ENCODE measurements around the gene GAL3ST3. TPM values are rescaled to one million over a fixed set of nuclear protein-coding genes. Genes with fewer than 3 reads are reported as not detected.

GAL3ST3 gene
- total RNA-seq, 2 experiments from 2014 or later = 0.51 to 1.0 TPM

DNA sequence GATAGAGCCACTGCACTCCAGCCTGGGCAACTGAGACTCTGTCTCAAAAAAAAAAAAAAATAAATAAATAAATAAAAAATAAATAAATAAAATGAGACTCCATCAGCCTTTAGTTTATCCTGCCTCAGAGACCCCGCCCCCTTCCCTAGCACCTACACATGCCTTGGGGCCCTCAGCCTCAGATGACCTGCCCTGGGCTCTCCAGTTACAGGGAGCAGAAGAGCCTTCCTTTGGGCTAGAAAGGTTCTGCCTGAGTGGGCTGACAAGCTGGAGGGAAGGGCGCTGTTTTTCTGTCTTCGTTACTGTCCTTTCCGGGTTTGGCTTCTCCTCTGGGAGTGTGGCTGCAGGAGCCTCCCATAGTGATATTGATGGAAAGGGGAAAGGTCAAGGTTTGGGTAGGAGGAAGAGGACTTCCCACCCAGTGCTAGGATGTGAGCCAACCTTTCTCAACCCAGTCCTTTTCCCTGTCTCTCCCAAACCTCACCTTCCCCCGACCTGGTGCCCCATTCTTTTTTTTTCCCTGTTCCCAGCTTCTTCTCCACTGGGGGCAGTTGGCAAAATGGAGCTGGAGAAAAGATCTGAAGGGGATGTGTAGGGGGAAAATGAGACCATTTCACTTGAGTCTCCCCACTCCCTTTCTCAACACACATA, 1.7 kb upstream of the GAL3ST3 start:
- DNase-seq = peak; percentile 22
- Mint-ChIP-seq H3K4me1 (ENCODE audit: low read depth) (peaks cover 37% of the 10 kb centered on the region), H3K9me3 (no peaks in the 10 kb centered on the region), H3K27me3 (peaks cover 7% of the 10 kb centered on the region), H3K27ac (peak overlapping the region; percentile 86), H3K36me3 (ENCODE audit: low read depth) (peaks cover 25% of the 10 kb centered on the region), H3K4me3 (peak overlapping the region; percentile 94)
- TF ChIP-seq, protein P1, sequence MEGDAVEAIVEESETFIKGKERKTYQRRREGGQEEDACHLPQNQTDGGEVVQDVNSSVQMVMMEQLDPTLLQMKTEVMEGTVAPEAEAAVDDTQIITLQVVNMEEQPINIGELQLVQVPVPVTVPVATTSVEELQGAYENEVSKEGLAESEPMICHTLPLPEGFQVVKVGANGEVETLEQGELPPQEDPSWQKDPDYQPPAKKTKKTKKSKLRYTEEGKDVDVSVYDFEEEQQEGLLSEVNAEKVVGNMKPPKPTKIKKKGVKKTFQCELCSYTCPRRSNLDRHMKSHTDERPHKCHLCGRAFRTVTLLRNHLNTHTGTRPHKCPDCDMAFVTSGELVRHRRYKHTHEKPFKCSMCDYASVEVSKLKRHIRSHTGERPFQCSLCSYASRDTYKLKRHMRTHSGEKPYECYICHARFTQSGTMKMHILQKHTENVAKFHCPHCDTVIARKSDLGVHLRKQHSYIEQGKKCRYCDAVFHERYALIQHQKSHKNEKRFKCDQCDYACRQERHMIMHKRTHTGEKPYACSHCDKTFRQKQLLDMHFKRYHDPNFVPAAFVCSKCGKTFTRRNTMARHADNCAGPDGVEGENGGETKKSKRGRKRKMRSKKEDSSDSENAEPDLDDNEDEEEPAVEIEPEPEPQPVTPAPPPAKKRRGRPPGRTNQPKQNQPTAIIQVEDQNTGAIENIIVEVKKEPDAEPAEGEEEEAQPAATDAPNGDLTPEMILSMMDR (IDR thresholded peaks at IDR 0.05) = no peak
- ChIA-PET POLR2A (interaction anchor here (2.2 to 10.4 kb wide), 2 partner anchors 17 to 48 kb away, joined by 7 to 131 read pairs; partner anchors contain the start of genes BANF1, EIF1AD and PACS1), CTCF (interaction anchor here (1.3 to 7.7 kb wide), 5 partner anchors 16 to 340 kb away, joined by 3 to 133 read pairs (median 9); partner anchors contain the start of genes CCDC85B and PACS1)
- no peak for ATAC-seq
- intact Hi-C loops (cut with micrococcal nuclease) = no loop called here

DNA sequence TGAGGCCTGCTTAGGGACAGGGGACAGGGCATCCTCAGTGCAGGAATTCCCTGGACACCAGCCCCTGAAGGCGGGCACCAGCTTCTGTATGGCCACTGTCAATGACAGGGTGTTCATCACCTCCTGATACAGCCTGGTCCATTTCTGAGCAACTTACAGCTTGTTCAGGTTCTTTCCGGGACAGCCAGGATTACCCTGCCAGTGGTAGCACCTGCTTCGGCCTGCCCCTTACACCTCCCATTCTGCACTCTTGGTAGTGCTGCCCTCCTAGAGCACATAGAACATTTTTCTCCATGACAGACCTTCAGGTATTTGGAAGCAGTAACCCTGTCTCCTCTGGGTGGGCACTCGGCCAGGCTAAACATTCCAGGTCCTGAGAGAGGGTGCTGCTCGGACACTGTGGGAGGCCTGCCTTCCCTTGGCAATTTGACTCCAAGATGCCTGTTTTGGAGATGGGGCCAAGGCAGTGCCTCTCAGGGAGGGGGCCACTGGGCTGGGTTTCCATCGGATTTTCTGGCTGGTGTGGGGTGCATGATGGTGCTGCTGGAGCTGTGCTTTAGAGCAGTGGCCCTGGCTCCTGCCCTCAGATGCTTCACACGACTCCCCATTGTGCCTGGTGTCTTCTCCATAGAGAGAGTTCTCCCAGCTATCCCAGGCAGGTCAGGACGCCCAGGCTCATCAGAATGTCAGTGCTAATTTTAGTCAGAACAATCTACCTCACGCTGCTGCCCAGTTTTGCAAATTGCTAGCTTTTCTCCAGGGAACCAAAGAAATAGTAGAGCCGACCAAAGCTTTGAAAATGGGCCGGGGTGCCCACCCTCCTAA, 1.2 kb downstream of the GAL3ST3 start:
- Mint-ChIP-seq H3K27ac (no peak overlapping the region), H3K9me3 (no peaks in the 10 kb centered on the region), H3K27me3 (peaks cover 7% of the 10 kb centered on the region), H3K4me1 (ENCODE audit: low read depth) (peaks cover 32% of the 10 kb centered on the region), H3K36me3 (ENCODE audit: low read depth) (peaks cover 5% of the 10 kb centered on the region), H3K4me3 (no peak overlapping the region)
- ATAC-seq (no peak), DNase-seq (no peak)
- CTCF ChIA-PET = interaction anchor here (1.6 to 5.9 kb wide), 4 partner anchors 9 to 36 kb away, joined by 5 to 60 read pairs (median 49); partner anchors contain the start of genes CST6, PACS1 and SF3B2
- intact Hi-C loops (cut with micrococcal nuclease) = no loop called here
- TF ChIP-seq, protein P1 (IDR thresholded peaks at IDR 0.05) = no peak
- POLR2A ChIA-PET = interaction anchor here (1.3 kb wide), 1 partner anchor 45 kb away, joined by 3 read pairs; the partner anchor contains the start of gene BANF1

DNA sequence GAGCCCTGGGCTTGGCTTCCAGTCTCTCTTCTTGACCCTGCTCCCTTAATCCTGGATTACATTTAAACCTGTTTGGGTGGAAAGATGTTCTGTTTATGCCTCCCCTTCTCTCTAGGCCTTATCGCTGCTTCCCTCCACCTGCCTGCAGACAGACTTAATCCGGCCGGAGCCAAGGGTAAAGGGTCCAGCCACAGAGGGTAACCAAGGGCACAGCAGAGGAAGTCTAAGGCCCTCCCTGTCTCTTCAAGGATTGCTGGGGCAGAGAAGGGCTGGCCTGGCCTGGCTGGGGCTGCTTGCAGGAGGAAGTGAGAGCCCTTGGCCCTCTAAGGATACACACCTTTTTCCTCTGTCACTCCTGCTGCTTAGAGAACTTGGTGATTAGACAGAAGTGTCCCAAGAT, 2.1 kb downstream of the GAL3ST3 start:
- peaks cover 7% of the 10 kb centered on the region for H3K27me3 Mint-ChIP-seq
- POLR2A ChIA-PET = interaction anchor here (0.8 to 1.0 kb wide), 3 partner anchors 12 to 159 kb away, joined by 3 to 4 read pairs (median 4); partner anchors contain the start of gene FIBP
- intact Hi-C loops (cut with micrococcal nuclease) = no loop called here
- CTCF ChIA-PET = interaction anchor here (0.6 to 5.9 kb wide), 7 partner anchors 8 to 101 kb away, joined by 3 to 60 read pairs (median 38); partner anchors contain the start of genes CST6, PACS1 and SF3B2
- TF ChIP-seq, protein P1 (IDR thresholded peaks at IDR 0.05) = no peak
- DNase-seq (no peak), ATAC-seq (no peak)
- H3K36me3 Mint-ChIP-seq (ENCODE audit: low read depth) = no peaks in the 10 kb centered on the region
- no peak overlapping the region for H3K27ac Mint-ChIP-seq
- H3K4me3 Mint-ChIP-seq = no peak overlapping the region
- H3K4me1 Mint-ChIP-seq (ENCODE audit: low read depth) = peaks cover 31% of the 10 kb centered on the region
- no peaks in the 10 kb centered on the region for H3K9me3 Mint-ChIP-seq

DNA sequence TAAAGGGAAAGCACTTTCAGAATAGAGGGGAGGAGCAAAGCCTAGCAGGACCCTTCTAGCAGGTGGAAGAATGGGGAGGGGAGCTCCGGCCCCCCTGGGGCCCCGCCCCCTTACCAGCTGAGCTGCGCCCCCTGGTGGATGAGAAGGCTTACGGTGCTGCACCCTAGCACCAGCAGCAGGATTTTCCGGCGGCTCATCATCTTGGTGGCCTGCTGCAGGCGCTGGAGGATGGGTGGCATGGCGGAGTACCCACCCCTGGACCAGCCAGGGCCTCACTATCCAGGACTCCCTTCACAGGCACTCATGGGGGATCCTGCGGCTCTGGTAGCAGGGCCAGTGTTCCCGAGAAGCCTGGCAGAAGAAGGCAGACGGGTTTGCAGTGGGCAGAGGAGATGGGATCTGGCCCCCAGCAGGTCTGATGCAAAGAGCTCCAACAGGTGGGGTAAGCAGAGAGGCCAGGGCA, 3.8 kb downstream of the GAL3ST3 start:
- Mint-ChIP-seq H3K9me3 (no peaks in the 10 kb centered on the region), H3K27me3 (peaks cover 7% of the 10 kb centered on the region), H3K27ac (peak overlapping the region; percentile 69), H3K36me3 (ENCODE audit: low read depth) (no peaks in the 10 kb centered on the region), H3K4me3 (peak overlapping the region; percentile 38), H3K4me1 (ENCODE audit: low read depth) (peaks cover 20% of the 10 kb centered on the region)
- ChIA-PET POLR2A (interaction anchor here (0.8 to 1.0 kb wide), 3 partner anchors 24 to 81 kb away, joined by 3 read pairs; partner anchors contain the start of gene CST6), CTCF (interaction anchor here (0.7 to 5.9 kb wide), 49 partner anchors 10 to 350 kb away, joined by 3 to 60 read pairs (median 4); partner anchors contain the start of genes CATSPER1, CCDC85B, CST6 and FIBP)
- ATAC-seq (peak; percentile 93), DNase-seq (peak; percentile 88)
- intact Hi-C loops (cut with micrococcal nuclease) = no loop called here
- TF ChIP-seq, protein P1 (IDR thresholded peaks at IDR 0.05) = peak; percentile 98

Measured in activated CD8-positive, alpha-beta T cell treated with anti-CD3 and anti-CD28 coated beads for 36 hours (primary cell).